Measurements from ENCODE around the gene BPIFB1.

DNA sequence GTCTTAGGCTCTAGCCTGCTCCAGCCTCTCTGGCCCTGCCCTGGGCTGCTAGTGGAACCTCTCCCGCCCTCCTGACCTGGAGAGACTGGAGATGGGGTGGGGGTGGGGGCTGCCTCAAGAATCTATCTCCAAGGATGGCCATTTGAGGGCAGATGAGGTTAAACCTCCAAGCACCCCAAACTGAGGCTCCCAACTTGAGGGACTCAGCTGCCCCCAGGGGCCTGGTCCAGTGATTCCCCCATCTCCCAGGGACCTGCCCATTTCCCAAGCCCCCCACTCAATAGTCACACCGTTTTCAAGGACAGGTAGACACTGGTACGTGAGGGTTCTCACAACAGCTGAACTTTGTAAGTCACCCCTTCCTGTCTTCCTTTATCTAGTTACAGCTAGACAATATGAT, 7.1 kb upstream of the BPIFB1 start:
- TF ChIP-seq POLR2AphosphoS5 (IDR thresholded peaks at IDR 0.05; ENCODE audit: control insufficient read depth, insufficient read depth, low read depth, low read length) (no peak), NFATC3 (IDR thresholded peaks at IDR 0.05) (no peak), ZNF695 (CRISPR knock-in tag; IDR thresholded peaks at IDR 0.05) (no peak), ZBTB7A (IDR thresholded peaks at IDR 0.05; ENCODE audit: borderline replicate concordance, control insufficient read depth, low read depth, low read length) (no peak), NFYB (IDR thresholded peaks at IDR 0.05; ENCODE audit: extremely low read depth, insufficient read length) (no peak), ARNT (IDR thresholded peaks at IDR 0.05) (no peak), DPF2 (IDR thresholded peaks at IDR 0.05) (no peak), ZNF311 (CRISPR knock-in tag; IDR thresholded peaks at IDR 0.05) (no peak)
- TF ChIP-seq, protein P1, sequence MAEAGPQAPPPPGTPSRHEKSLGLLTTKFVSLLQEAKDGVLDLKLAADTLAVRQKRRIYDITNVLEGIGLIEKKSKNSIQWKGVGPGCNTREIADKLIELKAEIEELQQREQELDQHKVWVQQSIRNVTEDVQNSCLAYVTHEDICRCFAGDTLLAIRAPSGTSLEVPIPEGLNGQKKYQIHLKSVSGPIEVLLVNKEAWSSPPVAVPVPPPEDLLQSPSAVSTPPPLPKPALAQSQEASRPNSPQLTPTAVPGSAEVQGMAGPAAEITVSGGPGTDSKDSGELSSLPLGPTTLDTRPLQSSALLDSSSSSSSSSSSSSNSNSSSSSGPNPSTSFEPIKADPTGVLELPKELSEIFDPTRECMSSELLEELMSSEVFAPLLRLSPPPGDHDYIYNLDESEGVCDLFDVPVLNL (CRISPR knock-in tag; IDR thresholded peaks at IDR 0.05; ENCODE audit: low read depth), result no peak
- TF ChIP-seq, protein P2, sequence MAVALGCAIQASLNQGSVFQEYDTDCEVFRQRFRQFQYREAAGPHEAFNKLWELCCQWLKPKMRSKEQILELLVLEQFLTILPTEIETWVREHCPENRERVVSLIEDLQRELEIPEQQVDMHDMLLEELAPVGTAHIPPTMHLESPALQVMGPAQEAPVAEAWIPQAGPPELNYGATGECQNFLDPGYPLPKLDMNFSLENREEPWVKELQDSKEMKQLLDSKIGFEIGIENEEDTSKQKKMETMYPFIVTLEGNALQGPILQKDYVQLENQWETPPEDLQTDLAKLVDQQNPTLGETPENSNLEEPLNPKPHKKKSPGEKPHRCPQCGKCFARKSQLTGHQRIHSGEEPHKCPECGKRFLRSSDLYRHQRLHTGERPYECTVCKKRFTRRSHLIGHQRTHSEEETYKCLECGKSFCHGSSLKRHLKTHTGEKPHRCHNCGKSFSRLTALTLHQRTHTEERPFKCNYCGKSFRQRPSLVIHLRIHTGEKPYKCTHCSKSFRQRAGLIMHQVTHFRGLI (CRISPR knock-in tag; IDR thresholded peaks at IDR 0.05), result no peak
- TF ChIP-seq, protein P3, sequence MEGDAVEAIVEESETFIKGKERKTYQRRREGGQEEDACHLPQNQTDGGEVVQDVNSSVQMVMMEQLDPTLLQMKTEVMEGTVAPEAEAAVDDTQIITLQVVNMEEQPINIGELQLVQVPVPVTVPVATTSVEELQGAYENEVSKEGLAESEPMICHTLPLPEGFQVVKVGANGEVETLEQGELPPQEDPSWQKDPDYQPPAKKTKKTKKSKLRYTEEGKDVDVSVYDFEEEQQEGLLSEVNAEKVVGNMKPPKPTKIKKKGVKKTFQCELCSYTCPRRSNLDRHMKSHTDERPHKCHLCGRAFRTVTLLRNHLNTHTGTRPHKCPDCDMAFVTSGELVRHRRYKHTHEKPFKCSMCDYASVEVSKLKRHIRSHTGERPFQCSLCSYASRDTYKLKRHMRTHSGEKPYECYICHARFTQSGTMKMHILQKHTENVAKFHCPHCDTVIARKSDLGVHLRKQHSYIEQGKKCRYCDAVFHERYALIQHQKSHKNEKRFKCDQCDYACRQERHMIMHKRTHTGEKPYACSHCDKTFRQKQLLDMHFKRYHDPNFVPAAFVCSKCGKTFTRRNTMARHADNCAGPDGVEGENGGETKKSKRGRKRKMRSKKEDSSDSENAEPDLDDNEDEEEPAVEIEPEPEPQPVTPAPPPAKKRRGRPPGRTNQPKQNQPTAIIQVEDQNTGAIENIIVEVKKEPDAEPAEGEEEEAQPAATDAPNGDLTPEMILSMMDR (IDR thresholded peaks at IDR 0.05 in 2 of 3, conservative IDR thresholded peaks at IDR 0.05 in 1 of 3; ENCODE audit: insufficient read depth in 2 of 3, low read depth in 1 of 3, low read length in 3 of 3), result no peak

Data from K562 (cell line).